Kidney capillary endothelial cell (primary cell): ENCODE data around the gene APOL2.
"Not testable (repeated sequence)": the region's sequence is repeated elsewhere in the genome, so short reads cannot be mapped to it uniquely, and the experiment has no call there.

Source experiments
- DNase-seq: peaks from one replicate; pipeline ENCODE4 v3.0.0-alpha.2; 2018; ENCODE audit warnings: low spot score

The APOL2 gene

DNA sequence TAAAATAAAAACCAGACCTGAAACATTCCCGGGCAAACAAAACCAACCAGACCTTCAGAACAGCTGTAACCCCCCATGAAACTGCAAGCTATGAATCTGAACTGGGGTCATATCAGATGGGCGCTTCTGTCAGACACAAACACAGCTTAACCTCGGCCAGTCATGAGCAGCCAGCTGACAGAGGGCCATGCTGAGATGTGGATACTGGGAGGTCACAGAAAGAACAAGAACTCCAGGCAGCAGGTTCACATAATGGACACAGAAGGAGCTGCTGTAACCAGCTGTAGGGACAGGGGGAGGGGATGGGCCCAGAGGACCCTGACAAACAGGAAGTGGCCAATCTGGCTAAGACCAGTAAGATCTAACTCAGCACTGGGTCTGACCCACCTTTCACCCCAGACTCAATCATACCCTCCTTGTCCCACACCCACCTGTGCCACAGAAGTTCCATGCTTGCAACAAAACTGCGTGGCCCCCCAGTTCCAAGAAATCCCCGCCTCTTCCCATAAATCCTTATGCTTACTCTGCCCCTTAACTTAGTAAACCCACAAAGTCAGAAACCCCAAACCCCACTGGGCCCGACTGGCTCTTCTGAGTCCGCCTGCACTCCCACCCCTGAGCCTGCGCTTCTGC is 41.7 kb downstream of the APOL2 start:
- DNase-seq, result no peak

DNA sequence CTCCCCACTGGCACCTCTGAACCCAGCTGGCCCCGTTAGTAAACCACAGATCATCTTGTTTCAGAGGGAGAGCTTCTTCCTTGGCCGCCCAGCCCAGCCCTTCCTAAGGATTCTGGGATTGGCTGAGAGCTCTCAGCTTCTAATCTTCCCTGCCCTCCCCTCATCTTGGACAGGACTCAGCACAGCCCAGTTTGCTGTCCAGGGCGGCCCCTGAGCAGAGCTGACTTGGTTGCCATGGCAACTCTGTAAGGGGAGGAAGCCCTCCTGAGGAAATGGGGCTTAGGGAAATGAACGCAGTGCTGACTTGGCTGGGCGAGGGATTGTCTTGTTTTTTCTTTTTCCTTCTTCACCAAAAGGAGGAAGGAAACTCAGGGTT is 42.3 kb downstream of the APOL2 start:
- DNase-seq, result peak; percentile 81

GRCh38 chr22:36196254-36197064 is 42.9 kb downstream of the APOL2 start:
- DNase-seq, result no peak

DNA sequence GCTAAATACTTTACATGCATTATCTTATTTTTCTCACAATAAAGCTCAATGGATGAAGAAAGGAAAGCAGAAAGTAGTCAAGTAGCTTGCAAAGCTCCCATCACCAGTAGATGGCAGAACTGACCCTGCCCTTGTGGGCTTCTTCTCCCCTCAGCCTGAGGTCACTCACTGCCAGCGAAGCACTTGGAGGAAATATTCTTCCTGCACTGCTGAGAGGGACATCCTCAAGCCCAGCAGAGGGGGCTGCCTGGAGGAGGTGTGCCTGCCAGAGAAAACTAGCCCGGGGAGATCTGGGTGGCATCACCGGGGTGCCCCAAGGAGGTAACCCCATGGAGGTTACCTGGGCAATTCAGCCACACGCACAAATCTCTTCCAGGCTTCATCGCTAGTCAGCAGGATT is 44.4 kb downstream of the APOL2 start:
- DNase-seq, result peak; percentile 70

DNA sequence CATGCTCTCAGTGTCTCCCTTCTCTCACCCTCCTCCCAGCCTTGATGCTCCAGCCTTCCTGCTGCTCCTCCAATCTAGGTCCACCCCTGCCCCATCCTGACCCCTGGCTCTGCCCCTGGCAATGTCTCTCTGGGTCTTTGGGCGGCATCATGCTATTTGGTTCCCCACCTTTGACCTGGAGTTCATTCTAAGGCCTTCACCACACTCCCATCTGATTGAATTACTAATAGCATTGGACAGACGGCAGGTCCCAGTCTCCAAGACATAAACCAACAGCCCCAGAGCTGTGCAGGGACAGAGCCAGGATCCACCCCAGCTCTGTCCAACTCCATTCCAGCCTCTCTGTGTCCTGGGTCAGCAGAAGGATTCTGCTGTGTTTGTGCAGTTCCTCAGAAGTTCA is 44.9 kb downstream of the APOL2 start:
- DNase-seq, result no peak

DNA sequence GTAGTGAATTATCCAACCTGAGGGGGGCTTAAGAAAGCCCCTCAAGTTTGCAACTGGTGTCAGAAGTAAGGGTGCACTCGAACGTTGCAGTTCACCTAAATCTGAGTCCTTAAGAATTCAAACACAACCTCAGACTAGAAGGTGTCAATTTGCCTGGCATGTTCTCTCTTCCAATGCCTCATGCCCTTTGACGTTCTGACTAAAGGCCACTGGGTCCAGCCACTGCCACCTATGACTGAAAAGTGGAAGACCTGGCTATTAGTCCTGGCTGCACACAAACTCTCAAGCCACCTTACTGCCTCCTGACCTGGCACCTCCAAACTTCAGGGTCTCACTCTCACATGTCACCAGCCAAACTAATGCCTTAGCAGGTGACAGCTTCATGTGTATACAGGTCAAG is 45.8 kb downstream of the APOL2 start:
- no peak for DNase-seq

DNA sequence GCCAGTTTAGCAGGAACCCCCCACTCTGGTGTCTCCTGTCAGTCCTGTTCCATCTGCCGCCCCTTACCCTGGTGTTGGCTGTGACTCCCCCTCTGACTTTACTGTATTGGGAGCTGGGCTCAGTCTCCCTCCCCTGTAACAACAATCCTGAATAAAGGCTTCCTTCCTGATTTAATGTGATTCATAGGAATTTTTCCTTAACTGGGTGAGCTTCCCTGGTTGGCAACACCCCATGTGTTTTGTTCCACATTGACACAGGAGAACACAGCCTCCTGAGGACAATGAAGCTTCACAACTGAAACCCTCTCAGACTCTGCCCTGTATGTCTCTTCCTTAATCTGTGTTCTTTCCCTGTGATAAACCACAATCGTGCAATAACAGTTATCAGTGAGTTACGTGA is 46.2 kb downstream of the APOL2 start:
- no peak for DNase-seq

- peak; percentile 51 for DNase-seq
Measured at GRCh38 chr22:36192542-36192941, 46.8 kb downstream of the APOL2 start.

GRCh38 chr22:36191106-36191836 is 48.1 kb downstream of the APOL2 start:
- DNase-seq, result no peak

- not testable (repeated sequence) for DNase-seq
Measured at GRCh38 chr22:36187862-36188261, 51.5 kb downstream of the APOL2 start.

GRCh38 chr22:36185828-36186624 is 53.3 kb downstream of the APOL2 start:
- DNase-seq, result no peak

GRCh38 chr22:36184433-36185025 is 54.8 kb downstream of the APOL2 start:
- no peak for DNase-seq

- DNase-seq, result no peak
Measured at GRCh38 chr22:36183446-36183845, 55.9 kb downstream of the APOL2 start.

GRCh38 chr22:36182857-36183256 is 56.5 kb downstream of the APOL2 start:
- DNase-seq, result no peak

DNA sequence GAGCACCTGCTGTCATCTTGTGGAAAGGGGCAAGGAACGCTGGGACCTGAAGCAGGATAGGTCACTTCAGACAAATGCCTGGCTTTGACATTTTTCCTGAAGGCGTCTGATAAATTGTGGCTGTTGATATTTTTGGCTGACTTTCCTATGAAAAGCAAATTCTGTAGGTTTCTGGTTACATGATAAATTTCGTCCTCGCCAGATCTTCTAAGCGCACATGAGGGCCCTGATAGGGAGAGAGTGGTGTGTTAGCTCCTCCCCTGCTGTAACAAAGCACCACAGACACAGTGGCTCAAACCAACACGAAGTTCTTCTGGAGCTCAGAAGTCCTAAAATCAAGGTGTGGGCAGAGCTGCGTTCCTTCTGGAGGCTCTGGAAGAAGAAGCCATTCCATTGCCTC is 57.3 kb downstream of the APOL2 start:
- no peak for DNase-seq

DNA sequence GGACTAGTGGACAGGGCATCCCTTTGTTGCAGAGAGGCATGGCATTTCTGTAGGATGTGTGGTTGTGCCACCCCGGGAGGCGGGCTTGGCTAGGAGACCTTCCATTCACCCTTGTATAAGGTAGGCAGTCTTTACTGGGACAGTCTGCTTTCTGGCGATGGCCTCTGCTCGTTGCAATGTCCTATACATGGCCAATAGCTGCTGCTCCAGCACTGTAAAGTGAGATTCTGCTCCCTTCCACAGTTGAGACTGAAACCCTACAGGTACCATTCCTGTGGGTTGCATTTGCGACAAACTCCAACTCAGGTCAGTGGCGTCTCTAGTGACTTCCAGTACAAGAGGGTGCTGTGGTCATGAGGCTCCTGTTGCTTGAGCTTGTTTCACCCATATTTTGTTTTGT is 58.4 kb downstream of the APOL2 start:
- no peak for DNase-seq

DNA sequence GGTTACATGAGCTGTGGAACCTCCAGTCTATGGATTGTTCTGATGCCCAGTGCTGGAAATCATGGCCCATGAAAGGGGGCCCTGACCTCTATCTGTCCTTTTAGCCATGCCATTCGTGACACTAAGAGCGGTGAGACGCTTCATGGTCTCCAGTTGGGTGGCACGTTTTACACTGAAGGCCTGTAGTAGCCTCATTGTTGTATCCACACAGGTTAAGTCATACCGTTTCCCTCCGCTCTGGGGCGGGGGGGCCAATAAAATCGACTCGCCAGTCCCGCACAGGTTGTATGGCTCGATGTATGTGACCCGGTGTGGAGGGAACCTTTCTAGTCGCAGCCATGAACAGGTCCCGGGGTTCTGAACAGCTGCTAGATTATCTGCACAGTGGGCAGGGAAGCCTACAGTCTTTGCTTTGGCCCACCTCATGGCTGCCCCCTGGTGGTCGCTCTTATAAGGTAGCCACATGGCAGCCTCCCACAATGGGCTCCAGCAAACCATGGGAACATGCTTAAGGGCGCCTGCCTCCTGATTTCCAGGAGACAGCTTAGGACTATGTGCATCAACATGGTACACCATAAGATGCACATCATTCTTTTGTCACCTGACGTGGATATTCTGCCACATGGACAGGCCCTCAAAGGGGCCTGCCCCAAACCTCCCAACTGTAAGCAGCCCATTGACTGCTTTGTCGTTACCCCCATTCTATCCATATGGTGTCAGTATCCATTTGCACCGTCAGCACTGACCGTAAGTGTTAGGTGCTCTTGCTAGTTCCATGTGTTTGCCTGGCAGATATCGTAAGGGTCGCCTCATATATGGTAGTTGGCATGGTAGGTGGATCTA is 59.1 kb downstream of the APOL2 start:
- peak; percentile 75 for DNase-seq

GRCh38 chr22:36177160-36177559 is 62.2 kb downstream of the APOL2 start:
- no peak for DNase-seq
